D721Med (cell line): ENCODE measurements around the gene ANK3.

Experiments
- DNase-seq: peaks from one replicate; pipeline ENCODE4 v3.0.0; 2011; ENCODE audit warnings: low spot score; ENCODE audit not compliant: insufficient read length
- FAIRE-seq: peaks from 2 replicates; lab custom pipeline; 2011; peaks lifted over from hg19 to GRCh38; lab: Jason Lieb, UNC
- TF ChIP-seq, protein P1 (sequence below): IDR thresholded peaks from 2 replicates; pipeline ENCODE4 v1.5.1; 2012; ENCODE audit warnings: mild to moderate bottlenecking, control low read depth; ENCODE audit not compliant: insufficient read depth; ENCODE audit errors: missing control alignments

Gene ANK3

DNA sequence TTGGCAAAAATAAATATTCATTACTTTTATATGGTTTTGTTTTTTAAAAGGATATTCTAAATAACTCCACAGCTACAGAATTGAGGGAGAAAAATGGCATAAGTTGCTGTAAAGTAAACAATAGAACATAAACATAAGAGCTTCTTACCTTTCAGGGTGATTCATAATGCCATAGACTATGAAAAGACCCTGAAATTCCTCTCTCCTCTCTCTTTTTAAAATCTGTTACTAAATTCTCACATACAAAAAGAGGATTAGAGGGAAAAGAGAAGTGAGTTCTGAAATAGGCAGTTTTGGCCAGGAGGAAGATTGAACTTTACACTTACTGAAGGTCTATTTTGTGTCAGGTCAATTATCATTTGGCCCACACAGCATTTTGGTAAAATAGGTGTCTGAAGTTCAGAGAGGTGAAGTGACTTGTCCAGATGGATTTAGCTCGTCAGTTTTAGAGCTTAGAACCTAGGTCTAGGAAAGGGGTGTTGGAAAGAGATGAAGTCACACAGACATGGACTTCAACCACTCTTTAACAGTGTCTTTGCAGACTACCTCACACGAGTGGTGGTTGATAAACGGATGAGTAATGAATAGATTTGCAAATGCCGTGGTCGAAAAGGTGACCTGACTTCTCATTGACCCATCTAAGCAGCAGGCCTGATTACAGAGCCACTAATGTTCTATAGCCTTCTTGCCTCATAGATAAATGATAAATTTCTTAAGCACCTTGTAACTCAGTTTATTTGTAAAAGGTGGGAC is 292.7 kb downstream of the ANK3 start:
- DNase-seq = no peak
- FAIRE-seq = no peak
- TF ChIP-seq, protein P1, sequence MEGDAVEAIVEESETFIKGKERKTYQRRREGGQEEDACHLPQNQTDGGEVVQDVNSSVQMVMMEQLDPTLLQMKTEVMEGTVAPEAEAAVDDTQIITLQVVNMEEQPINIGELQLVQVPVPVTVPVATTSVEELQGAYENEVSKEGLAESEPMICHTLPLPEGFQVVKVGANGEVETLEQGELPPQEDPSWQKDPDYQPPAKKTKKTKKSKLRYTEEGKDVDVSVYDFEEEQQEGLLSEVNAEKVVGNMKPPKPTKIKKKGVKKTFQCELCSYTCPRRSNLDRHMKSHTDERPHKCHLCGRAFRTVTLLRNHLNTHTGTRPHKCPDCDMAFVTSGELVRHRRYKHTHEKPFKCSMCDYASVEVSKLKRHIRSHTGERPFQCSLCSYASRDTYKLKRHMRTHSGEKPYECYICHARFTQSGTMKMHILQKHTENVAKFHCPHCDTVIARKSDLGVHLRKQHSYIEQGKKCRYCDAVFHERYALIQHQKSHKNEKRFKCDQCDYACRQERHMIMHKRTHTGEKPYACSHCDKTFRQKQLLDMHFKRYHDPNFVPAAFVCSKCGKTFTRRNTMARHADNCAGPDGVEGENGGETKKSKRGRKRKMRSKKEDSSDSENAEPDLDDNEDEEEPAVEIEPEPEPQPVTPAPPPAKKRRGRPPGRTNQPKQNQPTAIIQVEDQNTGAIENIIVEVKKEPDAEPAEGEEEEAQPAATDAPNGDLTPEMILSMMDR = no peak

DNA sequence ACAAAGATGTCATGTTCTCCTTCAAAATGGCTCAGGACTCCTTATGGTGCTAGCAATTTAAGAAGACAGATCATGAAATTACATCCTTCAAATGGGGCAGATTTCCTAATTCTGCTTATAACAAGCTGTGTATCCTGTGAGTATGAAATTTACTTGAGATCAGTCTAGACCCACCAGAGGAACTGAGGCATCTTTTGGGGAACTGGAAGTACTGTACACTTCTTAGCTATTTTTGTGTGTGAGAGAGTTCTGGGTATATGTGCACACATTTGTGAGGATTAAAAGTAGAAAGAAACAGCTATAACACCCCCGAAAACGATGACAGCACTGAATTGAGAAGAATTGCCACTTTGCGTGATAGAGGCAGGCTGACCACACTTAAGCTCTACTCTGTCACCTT is 296.4 kb downstream of the ANK3 start:
- TF ChIP-seq, protein P1 = no peak
- FAIRE-seq = no peak
- DNase-seq = no peak

DNA sequence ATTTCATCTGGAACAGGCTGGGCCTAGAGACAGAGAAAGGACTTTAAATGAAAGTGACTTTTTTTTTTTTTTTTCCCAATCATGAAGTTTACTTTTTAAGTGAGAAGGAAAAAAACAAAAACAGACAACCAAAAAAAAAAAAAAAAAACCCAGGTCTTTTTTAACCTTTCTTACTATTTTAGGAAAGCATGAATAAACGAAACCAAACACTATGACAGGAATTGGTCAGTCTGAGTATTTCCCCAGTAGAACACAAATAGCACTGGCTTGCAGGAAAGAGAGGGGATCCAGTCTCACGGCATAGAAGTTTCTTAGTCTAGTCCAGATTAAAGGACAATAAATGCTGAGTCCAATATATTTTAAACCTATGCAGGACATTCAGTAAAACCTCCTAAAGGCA is 302.8 kb downstream of the ANK3 start:
- TF ChIP-seq, protein P1 = no peak
- no peak for FAIRE-seq
- DNase-seq = no peak

DNA sequence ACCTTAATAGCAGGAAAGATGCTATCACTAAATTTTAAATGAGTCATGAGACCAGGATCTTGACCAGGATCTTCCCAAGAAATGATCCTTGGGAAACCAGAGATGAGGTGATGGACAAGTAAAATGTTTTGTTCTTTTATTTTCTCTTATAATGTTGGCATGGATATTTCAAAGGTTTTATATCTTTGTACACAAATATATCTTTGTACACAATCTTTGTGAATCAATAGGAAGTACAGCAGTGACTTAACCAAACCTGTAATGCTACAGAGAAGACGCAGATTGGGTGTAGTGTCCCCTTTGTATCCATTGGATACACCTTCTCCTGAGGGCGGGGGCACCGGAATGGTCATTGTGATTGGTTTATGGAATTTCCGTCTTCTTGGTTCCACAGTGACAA is 303.3 kb downstream of the ANK3 start:
- FAIRE-seq = no peak
- TF ChIP-seq, protein P1 = no peak
- no peak for DNase-seq

DNA sequence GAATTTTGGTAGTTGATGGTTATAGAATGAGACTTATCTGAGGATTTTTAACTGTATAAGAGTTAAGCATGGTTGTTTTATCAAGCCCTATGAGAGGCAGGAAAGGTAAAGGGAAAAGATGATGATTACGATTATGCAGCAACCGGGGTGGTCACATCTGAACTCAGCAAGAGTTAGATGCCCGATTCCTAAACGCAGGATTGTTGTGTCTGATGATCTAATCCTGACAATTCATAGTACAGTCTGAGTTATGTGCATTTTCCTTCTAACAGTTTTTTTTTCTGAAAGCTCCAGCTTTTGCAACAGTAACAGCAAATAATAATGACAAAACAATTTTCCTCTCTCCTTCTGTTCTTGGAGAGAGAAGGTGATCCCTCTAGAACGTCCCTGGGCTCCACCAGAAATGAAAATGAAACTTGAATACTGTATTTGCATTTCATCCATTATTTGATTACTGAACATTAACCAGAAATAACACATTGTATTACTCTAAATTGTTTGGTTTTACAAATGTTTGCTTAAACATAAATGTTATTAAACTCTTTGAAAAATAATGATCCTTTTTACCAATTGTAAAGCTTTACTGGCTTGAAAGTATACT is 306.8 kb downstream of the ANK3 start:
- DNase-seq (no peak), FAIRE-seq (no peak)
- TF ChIP-seq, protein P1 = no peak

DNA sequence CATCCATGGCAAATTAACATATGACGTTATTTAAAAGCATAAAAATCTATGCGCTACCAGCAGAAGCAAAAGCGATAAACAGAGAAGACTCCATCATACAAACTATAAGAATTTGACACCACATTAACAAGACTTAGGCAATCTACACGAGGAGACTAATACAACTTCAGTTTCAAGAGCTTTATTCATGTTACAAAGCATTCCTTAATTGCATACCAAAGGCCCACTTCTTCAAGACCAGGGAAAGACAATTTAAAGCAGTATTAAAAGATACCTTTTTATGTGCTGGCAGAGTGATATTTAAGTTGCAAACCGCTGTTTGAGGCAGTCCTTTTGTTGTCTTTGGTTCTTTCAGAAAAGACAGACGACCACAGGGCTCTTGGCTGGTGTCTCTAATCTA is 307.3 kb downstream of the ANK3 start:
- DNase-seq = no peak
- TF ChIP-seq, protein P1 = no peak
- no peak for FAIRE-seq
